Activated naive CD4-positive, alpha-beta T cell treated with anti-CD3 and anti-CD28 coated beads, Interleukin-2, amount 10 ng/mL, durations not matched to agents 7 days and 5 days (primary cell): Measurements from ENCODE around the gene TRAPPC12.
"Not testable (repeated sequence)": the region's sequence is repeated elsewhere in the genome, so short reads cannot be mapped to it uniquely, and the experiment has no call there.

ENCODE experiments used
- CTCF ChIA-PET: fragments of 350-600 bp; sonication (Branson Sonifier 250); formaldehyde crosslinking; loops from one replicate; lab custom pipeline; 2021; ENCODE audit warnings: antibody characterized with exemption; lab: Charles Lee
- DNase-seq: peaks from one replicate; pipeline ENCODE4 v3.0.0-alpha.2; 2020
- H3K27ac Mint-ChIP-seq: one replicate; pipeline ENCODE4 v1.8.0; 2021; ENCODE audit warnings: mild to moderate bottlenecking, moderate library complexity, mixed read lengths
- H3K27me3 Mint-ChIP-seq: one replicate; pipeline ENCODE4 v1.8.0; 2021; ENCODE audit warnings: mild to moderate bottlenecking, mixed read lengths
- H3K36me3 Mint-ChIP-seq: one replicate; pipeline ENCODE4 v1.8.0; 2021; ENCODE audit warnings: mixed read lengths
- H3K4me1 Mint-ChIP-seq: one replicate; pipeline ENCODE4 v1.8.0; 2021; ENCODE audit warnings: mixed read lengths
- H3K4me3 Mint-ChIP-seq: one replicate; pipeline ENCODE4 v1.8.0; 2021; ENCODE audit warnings: mild to moderate bottlenecking, moderate library complexity, mixed read lengths
- H3K9me3 Mint-ChIP-seq: one replicate; pipeline ENCODE4 v1.8.0; 2021; ENCODE audit warnings: mixed read lengths

Gene TRAPPC12

DNA sequence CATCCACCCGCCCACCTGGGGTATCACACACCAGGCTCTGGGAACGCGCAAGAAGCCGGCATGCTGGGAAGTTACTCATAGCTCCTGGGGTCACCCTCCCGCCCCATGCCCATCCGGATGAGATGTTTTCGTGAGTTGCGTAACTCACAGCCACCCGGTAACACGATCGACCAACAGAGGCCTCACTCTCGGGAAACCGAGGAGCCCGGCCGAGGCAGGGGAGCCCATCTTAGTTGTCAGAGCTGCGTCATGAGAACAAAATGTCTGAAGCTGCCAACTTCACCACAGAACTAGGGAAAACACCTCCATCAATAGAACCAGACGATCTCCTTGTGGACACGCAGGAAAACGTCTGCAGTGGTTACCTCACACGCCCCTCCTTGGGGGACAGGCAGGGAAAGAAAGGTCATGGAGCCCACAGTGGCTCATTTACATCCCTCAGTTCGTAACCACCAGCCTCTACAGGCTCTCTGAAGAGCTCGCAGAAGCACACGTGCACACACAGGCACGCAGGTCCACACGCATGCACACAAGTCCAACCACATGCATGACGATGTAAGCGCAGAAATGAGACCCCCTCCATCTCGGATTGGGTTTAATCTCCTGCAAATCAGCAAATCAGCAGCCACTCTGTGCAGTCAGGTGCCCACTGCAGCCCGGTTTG is 113.6 kb downstream of the TRAPPC12 start:
- Mint-ChIP-seq H3K4me3 (no peak overlapping the region), H3K36me3 (peaks cover 4% of the 10 kb centered on the region), H3K27me3 (no peaks in the 10 kb centered on the region), H3K9me3 (no peaks in the 10 kb centered on the region), H3K27ac (no peak overlapping the region), H3K4me1 (no peaks in the 10 kb centered on the region)
- CTCF ChIA-PET, result no interaction called here
- DNase-seq, result no peak

DNA sequence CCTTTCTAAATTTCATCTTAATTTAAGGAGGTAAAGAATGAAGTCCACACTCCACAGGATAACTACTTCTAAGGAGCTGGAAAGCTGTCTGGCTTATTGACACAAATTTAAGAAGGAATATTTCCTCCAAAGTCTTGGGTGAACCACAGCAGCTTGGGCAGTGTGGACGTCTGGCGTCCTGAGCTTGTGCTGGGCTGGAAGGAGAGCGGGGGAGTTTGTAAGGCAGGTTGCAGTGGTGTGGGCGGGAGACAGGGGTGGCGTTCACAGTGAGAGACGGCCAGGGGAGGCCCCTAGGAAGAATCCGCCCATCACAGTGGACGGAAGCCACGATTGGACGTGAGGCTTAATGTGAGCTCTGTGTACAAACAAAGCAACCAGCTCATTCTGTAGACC is 114.1 kb downstream of the TRAPPC12 start:
- CTCF ChIA-PET, result no interaction called here
- peaks cover 9% of the 10 kb centered on the region for H3K36me3 Mint-ChIP-seq
- H3K4me3 Mint-ChIP-seq, result no peak overlapping the region
- no peaks in the 10 kb centered on the region for H3K27me3 Mint-ChIP-seq
- no peak overlapping the region for H3K27ac Mint-ChIP-seq
- no peak for DNase-seq
- no peaks in the 10 kb centered on the region for H3K4me1 Mint-ChIP-seq
- no peaks in the 10 kb centered on the region for H3K9me3 Mint-ChIP-seq

DNA sequence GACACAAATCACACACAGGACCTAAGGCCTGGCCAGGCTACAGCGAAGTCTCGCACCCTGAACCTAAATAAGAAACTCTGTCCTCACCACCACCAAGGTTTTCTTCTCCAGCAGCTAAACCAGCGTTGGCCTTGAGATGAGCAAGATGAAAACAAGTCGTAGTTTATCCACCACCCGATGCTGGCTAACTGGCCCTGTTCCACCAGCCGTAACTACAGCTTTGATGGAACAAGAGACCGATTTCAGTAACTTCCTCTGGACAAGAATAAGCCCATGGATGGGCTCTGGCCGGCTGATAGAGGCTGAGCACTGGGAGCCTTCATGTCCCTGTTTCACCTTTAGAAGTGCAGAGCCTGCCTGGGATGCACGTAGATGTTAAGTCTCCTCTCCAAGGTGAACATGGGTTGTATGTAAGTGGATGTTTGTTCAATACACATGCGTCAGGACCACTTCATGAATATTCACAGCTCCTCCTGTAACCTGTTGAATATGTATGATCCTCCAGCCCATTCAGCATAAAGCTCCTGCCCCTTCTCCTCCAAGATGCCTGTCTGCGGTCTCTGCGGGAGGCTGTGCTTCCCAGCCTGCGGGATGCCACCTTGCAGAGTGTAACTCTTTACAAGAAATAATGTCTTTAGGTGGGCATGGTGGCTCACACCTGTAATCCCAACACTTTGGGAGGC is 115.6 kb downstream of the TRAPPC12 start:
- H3K36me3 Mint-ChIP-seq, result peaks cover 18% of the 10 kb centered on the region
- CTCF ChIA-PET, result no interaction called here
- DNase-seq, result no peak

DNA sequence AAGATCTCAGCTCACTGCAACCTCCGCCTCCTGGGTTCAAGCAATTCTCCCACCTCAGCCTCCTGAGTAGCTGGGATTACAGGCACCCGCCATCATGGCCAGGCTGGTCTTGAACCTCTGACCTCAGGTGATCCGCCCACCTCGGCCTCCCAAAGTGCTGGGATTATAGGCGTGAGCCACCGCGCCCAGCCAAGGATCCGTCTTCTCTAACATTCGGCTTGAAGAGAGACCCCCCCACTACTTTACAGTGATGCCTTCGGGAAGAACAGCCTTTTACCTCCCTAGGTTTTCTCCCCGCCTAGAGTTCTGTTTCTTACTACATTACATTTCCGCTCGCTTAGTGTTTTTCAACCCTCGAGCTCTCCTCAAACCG is 117.2 kb downstream of the TRAPPC12 start:
- CTCF ChIA-PET, DNase-seq, H3K4me3 Mint-ChIP-seq, H3K9me3 Mint-ChIP-seq, H3K27me3 Mint-ChIP-seq, H3K27ac Mint-ChIP-seq, H3K4me1 Mint-ChIP-seq: not testable (repeated sequence)
- peaks cover 20% of the 10 kb centered on the region for H3K36me3 Mint-ChIP-seq

More for the DNA sequence above, 115.6 kb downstream of the TRAPPC12 start:
- H3K27ac Mint-ChIP-seq, result no peak overlapping the region
- H3K4me3 Mint-ChIP-seq, result no peak overlapping the region
- no peaks in the 10 kb centered on the region for H3K27me3 Mint-ChIP-seq
- H3K9me3 Mint-ChIP-seq, result no peaks in the 10 kb centered on the region
- H3K4me1 Mint-ChIP-seq, result no peaks in the 10 kb centered on the region

DNA sequence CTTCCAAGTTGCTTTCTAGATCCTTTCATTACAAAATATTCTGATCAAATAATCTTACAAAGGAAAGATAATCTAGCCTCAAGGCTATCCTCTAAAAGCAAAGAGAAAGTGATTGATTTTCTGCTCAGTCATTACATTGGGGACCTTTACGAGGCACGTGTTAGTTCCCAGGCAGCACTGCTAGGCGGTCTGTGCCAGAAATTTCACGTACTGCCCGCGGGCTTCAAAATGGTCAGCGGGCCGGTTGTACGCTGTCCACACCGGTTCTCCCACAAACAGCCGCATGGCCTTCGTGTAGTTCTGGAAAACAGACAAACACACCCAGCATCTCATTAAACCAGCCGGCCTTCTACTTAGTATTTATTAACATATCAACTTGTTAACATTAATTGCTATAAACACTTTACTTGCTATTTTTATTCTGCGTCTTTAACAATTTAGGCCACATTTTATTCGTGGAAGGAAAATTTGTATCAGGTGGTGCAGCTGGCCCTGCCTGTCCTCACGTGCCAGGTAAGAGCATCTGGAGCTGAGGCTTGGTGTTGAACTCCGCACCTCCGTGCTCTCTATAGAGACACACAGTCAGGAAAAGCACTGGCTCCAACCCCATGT is 119.4 kb downstream of the TRAPPC12 start:
- Mint-ChIP-seq H3K27ac (no peak overlapping the region), H3K4me3 (no peak overlapping the region), H3K27me3 (no peaks in the 10 kb centered on the region), H3K36me3 (peaks cover 32% of the 10 kb centered on the region), H3K4me1 (no peaks in the 10 kb centered on the region), H3K9me3 (no peaks in the 10 kb centered on the region)
- CTCF ChIA-PET, result no interaction called here
- DNase-seq, result no peak

DNA sequence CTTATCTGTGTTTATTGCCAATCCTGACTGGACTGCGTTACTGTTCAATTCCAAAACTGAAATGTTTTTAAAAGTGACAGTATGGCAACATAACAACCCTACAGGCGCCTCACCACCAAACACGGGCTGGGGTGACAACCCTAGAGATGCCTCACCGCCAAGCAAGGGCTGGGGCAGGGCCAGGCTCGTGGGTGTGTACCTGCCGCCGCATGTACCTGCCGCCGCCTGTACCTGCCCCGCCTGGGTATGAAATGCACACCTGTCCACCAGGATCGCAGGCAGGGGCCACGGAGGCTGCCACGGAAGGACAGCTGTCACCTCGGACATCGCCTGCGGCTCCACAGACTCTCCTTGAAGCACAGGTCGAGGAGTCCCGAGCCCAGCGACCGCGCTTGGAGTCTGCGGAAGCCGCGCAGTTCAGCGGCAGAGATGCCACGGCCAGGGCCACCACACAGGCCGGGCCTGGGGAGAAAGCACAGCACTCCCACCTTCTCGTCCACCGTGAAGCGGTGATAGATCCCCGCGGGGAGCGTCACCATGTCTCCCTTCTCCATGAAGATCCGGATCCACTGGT is 120.9 kb downstream of the TRAPPC12 start:
- Mint-ChIP-seq H3K4me1 (no peaks in the 10 kb centered on the region), H3K36me3 (peaks cover 40% of the 10 kb centered on the region), H3K4me3 (no peak overlapping the region), H3K27ac (no peak overlapping the region), H3K27me3 (no peaks in the 10 kb centered on the region), H3K9me3 (no peaks in the 10 kb centered on the region)
- CTCF ChIA-PET, result no interaction called here
- DNase-seq, result no peak

DNA sequence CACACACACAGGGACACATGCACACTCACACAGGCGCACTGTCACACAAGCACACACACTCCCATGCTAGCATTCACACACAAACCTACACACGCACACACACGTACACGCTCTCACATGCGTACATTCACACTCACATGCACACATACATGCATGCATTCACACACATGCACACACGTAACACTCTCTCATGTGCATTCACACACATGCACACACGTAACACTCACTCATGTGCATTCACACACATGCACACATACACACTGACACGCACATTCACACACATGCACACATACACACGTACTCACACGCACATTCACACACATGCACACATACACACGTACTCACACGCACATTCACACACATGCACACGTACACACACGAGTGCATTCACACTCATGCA is 123.6 kb downstream of the TRAPPC12 start:
- no peak overlapping the region for H3K27ac Mint-ChIP-seq
- H3K4me1 Mint-ChIP-seq, result no peaks in the 10 kb centered on the region
- CTCF ChIA-PET, result no interaction called here
- H3K27me3 Mint-ChIP-seq, result no peaks in the 10 kb centered on the region
- peaks cover 57% of the 10 kb centered on the region for H3K36me3 Mint-ChIP-seq
- no peak for DNase-seq
- no peak overlapping the region for H3K4me3 Mint-ChIP-seq
- H3K9me3 Mint-ChIP-seq, result no peaks in the 10 kb centered on the region

DNA sequence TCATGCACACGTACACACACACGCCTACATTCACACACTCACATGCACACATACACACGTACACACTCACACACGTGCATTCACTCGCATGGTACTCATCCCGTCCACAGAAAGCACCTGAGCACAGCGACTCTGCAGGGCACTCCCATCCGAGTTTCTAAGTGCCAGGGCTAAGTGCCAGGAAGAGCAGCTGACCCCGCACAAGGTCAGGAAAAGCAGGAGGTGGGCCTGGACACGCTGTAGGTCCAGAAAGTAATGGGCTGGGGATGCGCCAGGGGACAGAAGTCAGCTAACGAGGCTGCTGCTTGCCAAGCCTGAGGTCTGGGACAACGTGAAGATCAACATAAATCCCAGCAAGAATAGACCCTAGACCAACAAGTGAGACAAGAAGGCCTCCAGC is 124.0 kb downstream of the TRAPPC12 start:
- Mint-ChIP-seq H3K27me3 (no peaks in the 10 kb centered on the region), H3K4me1 (no peaks in the 10 kb centered on the region), H3K4me3 (no peak overlapping the region), H3K36me3 (peaks cover 56% of the 10 kb centered on the region), H3K9me3 (no peaks in the 10 kb centered on the region), H3K27ac (no peak overlapping the region)
- no peak for DNase-seq
- CTCF ChIA-PET, result no interaction called here

DNA sequence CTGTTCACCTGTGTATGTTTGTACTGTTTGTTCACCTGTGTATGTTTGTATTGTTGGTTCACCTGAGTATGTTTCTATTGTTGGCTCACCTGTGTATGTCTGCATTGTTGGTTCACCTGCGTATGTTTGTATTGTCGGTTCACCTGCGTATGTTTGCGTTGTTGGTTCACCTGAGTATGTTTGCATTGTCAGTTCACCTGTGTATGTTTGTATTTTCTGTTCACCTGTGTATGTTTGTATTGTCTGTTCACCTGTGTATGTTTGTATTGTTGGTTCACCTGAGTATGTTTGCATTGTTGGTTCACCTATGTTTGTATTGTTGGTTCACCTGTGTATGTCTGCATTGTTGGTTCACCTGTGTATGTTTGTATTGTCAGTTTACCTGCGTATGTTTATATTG is 125.2 kb downstream of the TRAPPC12 start:
- Mint-ChIP-seq H3K9me3 (no peaks in the 10 kb centered on the region), H3K4me1 (no peaks in the 10 kb centered on the region), H3K36me3 (peaks cover 51% of the 10 kb centered on the region), H3K4me3 (no peak overlapping the region), H3K27ac (no peak overlapping the region), H3K27me3 (no peaks in the 10 kb centered on the region)
- CTCF ChIA-PET, result no interaction called here
- DNase-seq, result no peak

DNA sequence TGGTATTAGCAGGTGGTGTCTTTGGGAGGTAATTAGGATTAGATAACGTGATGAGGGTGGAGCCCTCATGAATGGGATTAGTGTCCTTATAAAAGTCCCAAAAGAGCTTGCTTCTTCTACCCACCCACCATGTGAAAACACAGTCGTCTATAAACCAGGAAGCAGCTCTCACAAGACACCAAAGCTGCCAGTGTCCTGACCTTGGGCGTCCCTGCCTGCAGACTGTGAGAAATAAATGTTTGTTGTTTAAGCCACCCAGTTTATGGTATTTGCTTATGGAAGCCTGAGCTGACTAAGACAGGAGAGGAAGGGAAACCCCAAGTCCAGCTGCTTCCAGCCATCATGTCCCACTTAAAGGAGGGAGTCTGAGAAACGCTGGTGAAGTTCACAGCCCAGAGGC is 126.3 kb downstream of the TRAPPC12 start:
- no peak overlapping the region for H3K27ac Mint-ChIP-seq
- CTCF ChIA-PET, result no interaction called here
- no peaks in the 10 kb centered on the region for H3K27me3 Mint-ChIP-seq
- H3K36me3 Mint-ChIP-seq, result peaks cover 55% of the 10 kb centered on the region
- no peaks in the 10 kb centered on the region for H3K9me3 Mint-ChIP-seq
- no peaks in the 10 kb centered on the region for H3K4me1 Mint-ChIP-seq
- DNase-seq, result no peak
- no peak overlapping the region for H3K4me3 Mint-ChIP-seq

DNA sequence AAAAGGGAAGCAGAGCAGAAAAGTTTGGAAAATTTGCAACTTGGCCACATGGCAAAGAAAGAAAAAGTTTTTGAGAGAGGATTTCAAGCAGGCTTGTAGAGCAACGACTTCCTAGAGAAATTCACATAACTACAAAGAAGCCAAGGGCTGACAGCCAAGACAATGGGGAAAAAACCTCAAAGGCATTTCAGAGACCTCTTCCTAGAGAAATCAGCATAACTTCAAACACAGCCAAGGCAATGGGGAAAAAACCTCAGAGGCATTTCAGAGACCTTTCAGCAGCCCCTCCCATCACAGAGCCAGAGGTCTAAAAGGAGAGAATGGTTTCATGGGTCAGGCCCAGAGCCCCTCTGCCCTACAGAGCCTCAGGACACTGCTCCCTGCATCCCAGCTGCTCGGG is 132.6 kb downstream of the TRAPPC12 start:
- CTCF ChIA-PET, result no interaction called here
- H3K27ac Mint-ChIP-seq, result no peak overlapping the region
- no peaks in the 10 kb centered on the region for H3K27me3 Mint-ChIP-seq
- H3K36me3 Mint-ChIP-seq, result peaks cover 70% of the 10 kb centered on the region
- DNase-seq, result no peak
- H3K4me1 Mint-ChIP-seq, result peaks cover 20% of the 10 kb centered on the region
- peaks cover 23% of the 10 kb centered on the region for H3K9me3 Mint-ChIP-seq
- H3K4me3 Mint-ChIP-seq, result no peak overlapping the region

DNA sequence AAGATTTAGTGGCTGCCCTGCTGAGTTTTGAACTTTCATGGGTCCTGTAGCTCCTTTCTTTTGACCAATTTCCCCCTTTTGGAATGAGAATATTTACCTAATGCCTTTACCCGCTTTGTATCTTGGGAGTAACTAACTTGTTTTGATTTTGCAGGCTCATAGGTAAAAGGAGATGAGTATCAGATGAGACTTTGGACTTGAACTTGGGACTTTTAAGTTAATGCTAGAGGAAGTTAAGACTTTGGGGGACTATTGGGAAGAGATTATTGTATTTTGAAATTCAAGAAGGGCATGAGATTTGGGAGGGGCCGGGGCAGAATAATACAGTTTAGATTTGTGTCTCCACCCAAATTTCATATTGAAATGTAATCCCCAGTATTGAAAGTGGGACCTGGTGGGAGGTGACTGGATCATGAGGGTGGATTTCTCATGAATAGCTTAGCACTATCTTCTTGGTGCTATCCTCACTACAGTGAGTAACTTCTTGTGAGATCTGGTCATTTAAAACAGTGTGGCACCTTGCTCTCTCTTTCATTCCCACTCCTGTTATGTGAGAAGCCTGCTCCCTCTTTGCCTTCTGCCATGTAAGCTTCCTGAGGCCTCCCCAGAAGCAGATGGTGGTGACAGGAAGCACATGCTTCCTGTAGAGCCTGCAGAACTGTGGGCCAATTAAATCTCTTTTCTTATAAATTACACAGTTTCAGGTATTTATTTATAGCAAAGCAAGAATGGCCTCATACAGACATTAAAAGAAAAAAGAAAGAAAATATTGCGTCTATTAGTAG is 133.7 kb downstream of the TRAPPC12 start:
- CTCF ChIA-PET, result interaction anchor here (1.0 kb wide), 1 partner anchor 138 kb away, joined by 3 read pairs; no protein-coding TSS in a partner anchor
- no peaks in the 10 kb centered on the region for H3K27me3 Mint-ChIP-seq
- no peak overlapping the region for H3K27ac Mint-ChIP-seq
- H3K4me1 Mint-ChIP-seq, result peaks cover 29% of the 10 kb centered on the region
- no peak for DNase-seq
- peaks cover 69% of the 10 kb centered on the region for H3K36me3 Mint-ChIP-seq
- H3K4me3 Mint-ChIP-seq, result no peak overlapping the region
- H3K9me3 Mint-ChIP-seq, result peaks cover 23% of the 10 kb centered on the region

DNA sequence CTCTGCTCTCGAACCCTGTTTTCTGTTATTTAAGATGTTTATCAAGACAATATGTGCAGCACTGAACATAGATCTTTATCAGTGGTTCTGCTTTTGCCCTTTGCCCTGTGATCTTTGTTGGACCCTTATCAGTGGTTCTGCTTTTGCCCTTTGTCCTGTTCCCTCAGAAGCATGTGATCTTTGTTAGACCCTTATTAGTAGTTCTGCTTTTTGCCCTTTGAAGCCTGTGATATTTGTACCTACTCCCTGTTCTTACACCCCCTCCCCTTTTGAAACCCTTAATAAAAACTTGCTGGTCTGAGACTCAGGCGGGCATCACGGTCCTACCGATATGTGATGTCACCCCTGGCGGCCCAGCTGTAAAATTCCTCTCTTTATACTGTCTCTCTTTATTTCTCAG is 135.9 kb downstream of the TRAPPC12 start:
- H3K4me3 Mint-ChIP-seq, DNase-seq, H3K27ac Mint-ChIP-seq, CTCF ChIA-PET, H3K27me3 Mint-ChIP-seq: not testable (repeated sequence)
- H3K4me1 Mint-ChIP-seq, result peaks cover 36% of the 10 kb centered on the region
- peaks cover 58% of the 10 kb centered on the region for H3K36me3 Mint-ChIP-seq
- H3K9me3 Mint-ChIP-seq, result peaks cover 23% of the 10 kb centered on the region

DNA sequence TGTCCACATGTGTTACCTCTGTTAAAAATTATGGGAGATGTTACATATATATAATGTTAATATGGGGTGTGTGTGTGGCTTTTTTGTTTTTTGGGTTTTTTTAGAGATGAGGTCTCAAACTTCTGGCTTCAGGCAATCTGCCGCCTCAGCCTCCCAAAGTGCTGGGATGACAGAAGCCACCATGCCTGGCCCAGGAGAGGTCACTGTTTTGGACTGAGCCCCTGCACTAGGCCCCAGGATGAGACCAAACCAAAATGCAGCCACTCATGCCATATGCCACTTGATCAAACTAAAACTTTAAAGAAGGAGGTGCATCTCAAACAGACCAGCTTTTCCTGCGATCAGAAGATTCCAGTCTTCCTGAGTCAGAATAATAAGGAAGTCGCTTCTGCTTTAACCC is 137.3 kb downstream of the TRAPPC12 start:
- H3K36me3 Mint-ChIP-seq, result peaks cover 47% of the 10 kb centered on the region
- H3K27me3 Mint-ChIP-seq, result peaks cover 5% of the 10 kb centered on the region
- H3K9me3 Mint-ChIP-seq, result peaks cover 15% of the 10 kb centered on the region
- CTCF ChIA-PET, result no interaction called here
- no peak overlapping the region for H3K4me3 Mint-ChIP-seq
- no peak overlapping the region for H3K27ac Mint-ChIP-seq
- no peak for DNase-seq
- H3K4me1 Mint-ChIP-seq, result peaks cover 48% of the 10 kb centered on the region
